GM18858 (cell line): Measurements from ENCODE around the gene VN1R5.
"Not testable (repeated sequence)": the region's sequence is repeated elsewhere in the genome, so short reads cannot be mapped to it uniquely, and the experiment has no call there.

Experiments used
- ATAC-seq: cut with Tn5 transposase; IDR thresholded peaks from one replicate; pipeline ENCODE4 v1.9.1; 2021; ENCODE audit not compliant: unreplicated experiment

The VN1R5 gene

GRCh38 chr1:247270003-247270402, 14.1 kb downstream of the VN1R5 start:
- ATAC-seq = no peak

GRCh38 chr1:247273013-247273412, 17.1 kb downstream of the VN1R5 start:
- ATAC-seq = no peak

- no peak for ATAC-seq
Measured at GRCh38 chr1:247274605-247275256, 18.9 kb downstream of the VN1R5 start.

GRCh38 chr1:247277191-247277590, 21.3 kb downstream of the VN1R5 start:
- ATAC-seq = no peak

GRCh38 chr1:247281001-247281574, 25.2 kb downstream of the VN1R5 start:
- ATAC-seq = no peak

- ATAC-seq = no peak
Measured at GRCh38 chr1:247286134-247286670, 30.3 kb downstream of the VN1R5 start.

- no peak for ATAC-seq
Measured at GRCh38 chr1:247287460-247287859, 31.6 kb downstream of the VN1R5 start.

- ATAC-seq = no peak
Measured at GRCh38 chr1:247288341-247288740, 32.5 kb downstream of the VN1R5 start.

- ATAC-seq = not testable (repeated sequence)
Measured at GRCh38 chr1:247289274-247289892, 33.5 kb downstream of the VN1R5 start.

GRCh38 chr1:247290576-247290975, 34.7 kb downstream of the VN1R5 start:
- no peak for ATAC-seq

GRCh38 chr1:247291161-247291560, 35.3 kb downstream of the VN1R5 start:
- no peak for ATAC-seq

GRCh38 chr1:247291833-247292561, 36.1 kb downstream of the VN1R5 start:
- ATAC-seq = no peak

GRCh38 chr1:247293047-247293446, 37.2 kb downstream of the VN1R5 start:
- no peak for ATAC-seq

GRCh38 chr1:247294282-247294681, 38.4 kb downstream of the VN1R5 start:
- no peak for ATAC-seq

GRCh38 chr1:247295274-247295684, 39.4 kb downstream of the VN1R5 start:
- no peak for ATAC-seq

GRCh38 chr1:247295746-247296145, 39.9 kb downstream of the VN1R5 start:
- no peak for ATAC-seq

GRCh38 chr1:247296599-247297180, 40.8 kb downstream of the VN1R5 start:
- ATAC-seq = no peak

GRCh38 chr1:247297263-247298123, 41.6 kb downstream of the VN1R5 start:
- ATAC-seq = no peak

- no peak for ATAC-seq
Measured at GRCh38 chr1:247298124-247298481, 42.2 kb downstream of the VN1R5 start.

GRCh38 chr1:247298701-247299100, 42.8 kb downstream of the VN1R5 start:
- ATAC-seq = no peak
